OCI-LY3 (cell line): ENCODE measurements around the gene CLCN2.

Experiments
- EZH2phosphoT487 ChIP-seq: fragments of 200-600 bp; shearing (Covaris generic); IDR thresholded peaks from 2 replicates; pipeline ENCODE4 v1.6.1; 2018; ENCODE audit warnings: antibody characterized with exemption, mixed run types, low read depth
- TF ChIP-seq, protein P1 (sequence below): fragments of 200-600, 300-600 bp; sonication (generic); IDR thresholded peaks from 2 replicates; pipeline ENCODE4 v1.5.1; 2014; ENCODE audit warnings: antibody characterized with exemption, low read length, low read depth

DNA sequence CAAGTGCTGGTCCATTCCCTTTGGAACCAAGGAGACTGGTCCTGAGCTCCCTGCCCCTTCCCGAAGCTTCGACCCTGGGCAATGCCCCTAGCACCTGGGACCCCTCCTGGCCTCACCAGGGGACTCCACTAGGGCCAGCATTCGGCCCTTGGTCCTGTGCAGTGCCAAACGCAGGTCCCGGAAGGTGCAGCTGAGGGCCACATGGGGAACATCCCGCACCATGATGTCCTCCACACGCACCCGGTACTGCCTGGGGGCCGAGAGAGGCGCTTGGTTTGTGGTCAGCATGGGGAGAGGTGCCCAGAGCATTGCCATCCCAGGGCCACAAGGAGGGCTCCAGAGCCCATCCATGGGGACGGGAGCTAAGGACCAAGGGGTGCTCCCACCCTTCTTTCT is 7.9 kb downstream of the CLCN2 start:
- TF ChIP-seq, protein P1, sequence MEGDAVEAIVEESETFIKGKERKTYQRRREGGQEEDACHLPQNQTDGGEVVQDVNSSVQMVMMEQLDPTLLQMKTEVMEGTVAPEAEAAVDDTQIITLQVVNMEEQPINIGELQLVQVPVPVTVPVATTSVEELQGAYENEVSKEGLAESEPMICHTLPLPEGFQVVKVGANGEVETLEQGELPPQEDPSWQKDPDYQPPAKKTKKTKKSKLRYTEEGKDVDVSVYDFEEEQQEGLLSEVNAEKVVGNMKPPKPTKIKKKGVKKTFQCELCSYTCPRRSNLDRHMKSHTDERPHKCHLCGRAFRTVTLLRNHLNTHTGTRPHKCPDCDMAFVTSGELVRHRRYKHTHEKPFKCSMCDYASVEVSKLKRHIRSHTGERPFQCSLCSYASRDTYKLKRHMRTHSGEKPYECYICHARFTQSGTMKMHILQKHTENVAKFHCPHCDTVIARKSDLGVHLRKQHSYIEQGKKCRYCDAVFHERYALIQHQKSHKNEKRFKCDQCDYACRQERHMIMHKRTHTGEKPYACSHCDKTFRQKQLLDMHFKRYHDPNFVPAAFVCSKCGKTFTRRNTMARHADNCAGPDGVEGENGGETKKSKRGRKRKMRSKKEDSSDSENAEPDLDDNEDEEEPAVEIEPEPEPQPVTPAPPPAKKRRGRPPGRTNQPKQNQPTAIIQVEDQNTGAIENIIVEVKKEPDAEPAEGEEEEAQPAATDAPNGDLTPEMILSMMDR: no peak
- TF ChIP-seq EZH2phosphoT487: no peak
